Renal cortex interstitium (tissue), 11 donors: ENCODE results near the gene NEFH. TPM values are rescaled to one million over a fixed set of nuclear protein-coding genes. Genes with fewer than 3 reads are reported as not detected.

Experiments used
- DNase-seq, 11 donors: peaks; one replicate each; pipeline ENCODE4 v3.0.0-alpha.2; 2013; ENCODE audit warnings: low read depth in 9 of 11, low spot score in 4 of 11; ENCODE audit errors: extremely low read depth in 1 of 11
- polyA plus RNA-seq, 3 donors: library from polyadenylated mRNA; unstranded; fragments of 120-200 nt; gene quantifications; one replicate each; pipeline ENCODE4 v1.2.1, GENCODE V29; 2013; ENCODE audit not compliant: insufficient read length in 3 of 3

The NEFH gene
- polyA plus RNA-seq, 3 donors, result 8.0 to 8.6 (median 8.4) TPM

- no peak for DNase-seq
Measured at GRCh38 chr22:29524442-29525191, 44.6 kb downstream of the NEFH start.

GRCh38 chr22:29528144-29528543, 48.1 kb downstream of the NEFH start:
- DNase-seq, result no peak

DNA sequence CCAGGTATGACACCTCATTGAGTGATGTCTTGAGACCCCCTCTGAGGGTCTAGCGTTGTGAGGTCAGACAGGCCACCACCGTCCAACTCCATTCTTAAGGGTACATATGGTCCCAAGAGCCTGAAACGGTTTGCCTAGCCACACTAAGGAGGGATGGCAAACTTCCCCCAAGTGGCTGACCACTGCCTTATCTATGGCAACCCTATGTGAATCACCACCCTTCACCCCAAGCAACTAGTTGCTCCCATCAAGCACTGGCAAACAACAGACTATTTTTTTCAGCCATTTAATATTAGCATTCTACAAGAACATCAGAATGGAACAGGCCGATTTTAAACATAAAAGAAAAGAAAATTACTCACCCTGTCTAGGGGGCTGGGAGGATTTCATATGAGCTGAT, 50.7 kb downstream of the NEFH start:
- DNase-seq, result no peak

GRCh38 chr22:29531419-29531818, 51.4 kb downstream of the NEFH start:
- no peak for DNase-seq

- no peak for DNase-seq
Measured at GRCh38 chr22:29536411-29536810, 56.4 kb downstream of the NEFH start.

DNA sequence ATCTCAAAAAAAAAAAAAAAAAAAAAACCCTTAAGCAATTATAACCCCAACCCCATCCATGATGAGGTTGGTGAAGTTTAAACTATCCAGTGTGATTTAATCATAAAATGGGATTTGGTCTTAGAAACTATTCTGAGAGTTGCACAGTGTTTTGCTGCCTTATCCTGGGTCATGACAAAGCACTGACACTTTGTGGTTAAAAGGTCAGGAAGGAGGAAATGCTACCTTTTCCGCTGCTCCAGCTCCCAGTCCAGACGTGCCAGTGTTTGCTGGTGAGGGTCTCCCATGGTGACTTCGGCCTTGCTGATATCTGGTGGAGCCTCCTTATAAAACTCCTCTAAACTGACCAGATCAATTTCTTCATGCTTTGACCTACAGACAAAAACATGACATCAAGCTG, 59.1 kb downstream of the NEFH start:
- DNase-seq, result no peak

Other genes starting within 250 kb of the NEFH start
- gene RHBDD3, start 212.2 kb upstream of the NEFH start, polyA plus RNA-seq, result 10 to 100 TPM; 21.4 to 35.0 (median 32.4) TPM
- 100 to 1,000 TPM; 340 to 350 (median 343) TPM for gene EWSR1, start 211.9 kb upstream of the NEFH start, polyA plus RNA-seq
- gene GAS2L1, start 173.6 kb upstream of the NEFH start, polyA plus RNA-seq, result 1 to 10 TPM; 5.5 to 9.1 (median 7.3) TPM
- under 1 TPM; 0.12 to 0.32 (median 0.20) TPM for gene RASL10A, start 164.5 kb upstream of the NEFH start, polyA plus RNA-seq
- gene AP1B1, start 91.6 kb upstream of the NEFH start, polyA plus RNA-seq, result 10 to 100 TPM; 42.8 to 46.8 (median 43.9) TPM
- 1 to 10 TPM; 1.1 to 1.2 (median 1.2) TPM for gene RFPL1, start 41.6 kb upstream of the NEFH start, polyA plus RNA-seq
- gene THOC5, start 73.5 kb downstream of the NEFH start, polyA plus RNA-seq, result 10 to 100 TPM; 31.6 to 34.2 (median 31.7) TPM
- 100 to 1,000 TPM; 132 to 170 (median 164) TPM for gene NIPSNAP1, start 100.9 kb downstream of the NEFH start, polyA plus RNA-seq
- 10 to 100 TPM; 27.2 to 29.6 (median 29.3) TPM for gene NF2, start 123.4 kb downstream of the NEFH start, polyA plus RNA-seq
- under 1 TPM in 2 of 3 donors, not detected in 1; 0.11 to 0.27 TPM for gene CABP7, start 239.8 kb downstream of the NEFH start, polyA plus RNA-seq